Measurements from ENCODE around the gene PARS2. TPM values are rescaled to one million over a fixed set of nuclear protein-coding genes. Genes with fewer than 3 reads are reported as not detected.

PARS2 gene
- total RNA-seq, 2 donors from 2014 or later: 12.0 to 12.2 TPM

DNA sequence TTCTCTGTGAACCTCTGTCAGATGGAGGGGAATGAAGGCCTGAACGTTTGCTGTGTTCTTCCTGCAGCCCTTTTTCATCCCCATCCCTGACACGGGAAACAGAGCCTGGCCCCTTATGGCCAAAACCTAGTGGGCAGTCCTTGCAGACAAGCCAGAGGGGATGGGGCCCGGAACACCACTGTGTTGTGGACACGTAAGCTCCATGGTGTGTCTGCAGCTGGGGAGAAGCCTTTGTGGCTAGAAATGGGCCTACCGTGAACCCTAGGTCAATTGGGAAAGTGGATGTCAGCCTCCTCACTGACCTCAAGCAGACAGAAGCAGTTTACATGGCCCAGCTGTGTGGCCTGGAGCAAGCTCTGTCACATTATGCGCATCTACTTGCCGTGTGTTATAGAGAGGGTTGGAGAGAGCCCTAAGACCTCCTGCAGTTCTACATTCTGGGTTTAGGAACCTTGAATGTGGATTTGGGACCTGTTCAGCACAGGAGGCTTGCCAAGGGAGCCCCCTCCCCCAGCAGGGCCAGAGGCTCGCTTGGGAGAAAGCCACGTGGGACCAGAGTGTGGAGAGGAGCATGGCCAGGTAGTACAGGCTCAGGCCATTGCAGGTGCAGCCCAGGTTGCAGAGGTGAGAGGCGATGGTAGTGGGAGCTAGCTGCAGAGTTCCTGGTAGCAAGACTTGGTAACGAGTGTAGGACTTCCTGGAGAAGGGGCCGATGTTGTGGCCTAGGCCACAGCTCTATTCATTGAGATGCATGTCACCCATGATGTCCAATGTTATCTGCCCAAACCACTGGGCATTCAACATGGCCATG lies 20.7 kb downstream of the PARS2 start:
- H3K36me3 ChIP-seq: peaks cover 0 to 17% of the 10 kb centered on the region in 2 donors
- intact Hi-C loops (cut with DNase I): no loop called here
- no peaks in the 10 kb centered on the region for H3K27me3 ChIP-seq (replicated peaks; ENCODE audit: insufficient read depth)
- H3K4me1 ChIP-seq (replicated peaks): no peaks in the 10 kb centered on the region
- no peak for DNase-seq (ENCODE audit: low spot score)
- H3K9me3 ChIP-seq: no peaks in the 10 kb centered on the region
- H3K4me3 ChIP-seq: no peak overlapping the region
- 74% methylated on average over 12 of the region's 12 CpGs for WGBS
- H3K27ac ChIP-seq: no peak overlapping the region
- TF ChIP-seq POLR2A (IDR thresholded peaks at IDR 0.05): no peak
- TF ChIP-seq, protein P1, sequence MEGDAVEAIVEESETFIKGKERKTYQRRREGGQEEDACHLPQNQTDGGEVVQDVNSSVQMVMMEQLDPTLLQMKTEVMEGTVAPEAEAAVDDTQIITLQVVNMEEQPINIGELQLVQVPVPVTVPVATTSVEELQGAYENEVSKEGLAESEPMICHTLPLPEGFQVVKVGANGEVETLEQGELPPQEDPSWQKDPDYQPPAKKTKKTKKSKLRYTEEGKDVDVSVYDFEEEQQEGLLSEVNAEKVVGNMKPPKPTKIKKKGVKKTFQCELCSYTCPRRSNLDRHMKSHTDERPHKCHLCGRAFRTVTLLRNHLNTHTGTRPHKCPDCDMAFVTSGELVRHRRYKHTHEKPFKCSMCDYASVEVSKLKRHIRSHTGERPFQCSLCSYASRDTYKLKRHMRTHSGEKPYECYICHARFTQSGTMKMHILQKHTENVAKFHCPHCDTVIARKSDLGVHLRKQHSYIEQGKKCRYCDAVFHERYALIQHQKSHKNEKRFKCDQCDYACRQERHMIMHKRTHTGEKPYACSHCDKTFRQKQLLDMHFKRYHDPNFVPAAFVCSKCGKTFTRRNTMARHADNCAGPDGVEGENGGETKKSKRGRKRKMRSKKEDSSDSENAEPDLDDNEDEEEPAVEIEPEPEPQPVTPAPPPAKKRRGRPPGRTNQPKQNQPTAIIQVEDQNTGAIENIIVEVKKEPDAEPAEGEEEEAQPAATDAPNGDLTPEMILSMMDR (IDR thresholded peaks at IDR 0.05): no peak
- no peak for TF ChIP-seq POLR2AphosphoS5 (IDR thresholded peaks at IDR 0.05)

DNA sequence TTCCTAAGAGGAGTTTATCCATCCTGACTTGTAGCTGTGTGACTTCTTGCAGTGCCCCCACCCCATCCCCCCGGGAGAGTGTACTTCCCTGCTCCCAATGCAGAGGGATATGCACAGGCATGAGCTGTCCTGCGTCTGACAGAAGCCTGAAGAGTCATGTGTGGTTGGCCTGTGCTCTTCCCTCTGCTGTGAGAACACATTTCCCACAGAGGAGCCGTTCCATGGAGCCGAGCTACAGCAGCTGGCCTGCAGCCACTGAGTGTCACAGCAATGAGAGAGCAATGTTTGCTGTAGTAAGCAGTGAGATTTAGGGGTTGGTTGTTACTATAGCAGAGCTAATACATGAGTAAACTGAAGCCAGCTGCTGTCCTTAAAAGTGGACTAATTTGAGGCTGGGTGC lies 22.0 kb downstream of the PARS2 start:
- DNase-seq (ENCODE audit: low spot score): no peak
- 48% methylated on average over 4 of the region's 4 CpGs for WGBS
- TF ChIP-seq POLR2AphosphoS5 (IDR thresholded peaks at IDR 0.05): no peak
- no peak for TF ChIP-seq POLR2A (IDR thresholded peaks at IDR 0.05)
- TF ChIP-seq, protein P1 (IDR thresholded peaks at IDR 0.05): no peak
- peaks cover 0 to 17% of the 10 kb centered on the region in 2 donors for H3K36me3 ChIP-seq
- no peak overlapping the region for H3K4me3 ChIP-seq
- no peaks in the 10 kb centered on the region for H3K4me1 ChIP-seq (replicated peaks)
- H3K27ac ChIP-seq: no peak overlapping the region
- no peaks in the 10 kb centered on the region for H3K27me3 ChIP-seq (replicated peaks; ENCODE audit: insufficient read depth)
- intact Hi-C loops (cut with DNase I): no loop called here
- no peaks in the 10 kb centered on the region for H3K9me3 ChIP-seq

DNA sequence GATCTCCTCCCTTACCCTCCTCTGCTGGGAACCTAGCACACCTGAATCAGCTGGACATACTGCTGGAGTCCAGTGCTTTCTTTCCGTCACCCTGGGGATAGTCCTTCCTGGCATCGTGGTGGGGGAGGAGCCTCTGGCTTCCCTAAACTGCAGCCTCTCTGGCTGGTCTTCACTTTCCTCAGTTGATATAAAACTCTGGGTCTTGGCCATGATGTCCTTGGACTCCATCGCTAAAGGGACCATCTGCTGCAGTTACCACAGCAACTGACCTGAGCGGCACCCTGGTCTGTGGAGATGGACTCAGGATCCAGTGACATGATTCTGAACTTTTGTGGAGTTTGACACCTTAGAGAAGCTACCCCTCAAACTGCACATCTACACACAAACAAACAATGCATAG lies 22.8 kb downstream of the PARS2 start:
- Histone ChIP-seq H3K27ac (no peak overlapping the region), H3K27me3 (replicated peaks; ENCODE audit: insufficient read depth) (no peaks in the 10 kb centered on the region), H3K9me3 (no peaks in the 10 kb centered on the region), H3K4me1 (replicated peaks) (no peaks in the 10 kb centered on the region), H3K36me3 (peaks cover 0 to 17% of the 10 kb centered on the region in 2 donors), H3K4me3 (no peak overlapping the region)
- DNase-seq (ENCODE audit: low spot score): no peak
- WGBS: 83% methylated on average over 4 of the region's 4 CpGs
- TF ChIP-seq, protein P1 (IDR thresholded peaks at IDR 0.05): no peak
- no peak for TF ChIP-seq POLR2AphosphoS5 (IDR thresholded peaks at IDR 0.05)
- no peak for TF ChIP-seq POLR2A (IDR thresholded peaks at IDR 0.05)
- intact Hi-C loops (cut with DNase I): no loop called here

DNA sequence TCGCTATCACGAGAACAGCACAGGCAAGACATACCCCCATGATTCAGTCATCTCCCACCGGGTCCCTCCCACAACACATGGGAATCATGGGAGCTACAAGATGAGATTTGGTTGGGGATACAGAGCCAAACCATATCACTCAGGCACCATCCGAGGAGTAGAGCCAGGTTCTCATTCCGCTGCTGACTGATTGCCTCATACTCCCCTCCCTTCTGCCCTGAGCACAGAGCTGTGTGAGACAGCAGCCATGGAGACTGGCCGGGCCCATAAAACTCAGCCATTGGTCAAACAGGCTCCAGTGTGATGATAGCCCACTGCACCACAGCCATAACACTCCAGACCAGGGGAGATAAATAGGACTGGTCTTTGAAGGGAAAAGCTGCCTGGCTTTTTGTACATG lies 26.1 kb downstream of the PARS2 start:
- Histone ChIP-seq H3K4me3 (no peak overlapping the region), H3K36me3 (peaks cover 0 to 17% of the 10 kb centered on the region in 2 donors), H3K9me3 (no peaks in the 10 kb centered on the region), H3K27ac (no peak overlapping the region), H3K4me1 (replicated peaks) (no peaks in the 10 kb centered on the region), H3K27me3 (replicated peaks; ENCODE audit: insufficient read depth) (no peaks in the 10 kb centered on the region)
- TF ChIP-seq POLR2AphosphoS5 (IDR thresholded peaks at IDR 0.05) (no peak), POLR2A (IDR thresholded peaks at IDR 0.05) (no peak)
- TF ChIP-seq, protein P1 (IDR thresholded peaks at IDR 0.05): no peak
- intact Hi-C loops (cut with DNase I): no loop called here
- WGBS: 84% methylated on average over 6 of the region's 6 CpGs
- no peak for DNase-seq (ENCODE audit: low spot score)

DNA sequence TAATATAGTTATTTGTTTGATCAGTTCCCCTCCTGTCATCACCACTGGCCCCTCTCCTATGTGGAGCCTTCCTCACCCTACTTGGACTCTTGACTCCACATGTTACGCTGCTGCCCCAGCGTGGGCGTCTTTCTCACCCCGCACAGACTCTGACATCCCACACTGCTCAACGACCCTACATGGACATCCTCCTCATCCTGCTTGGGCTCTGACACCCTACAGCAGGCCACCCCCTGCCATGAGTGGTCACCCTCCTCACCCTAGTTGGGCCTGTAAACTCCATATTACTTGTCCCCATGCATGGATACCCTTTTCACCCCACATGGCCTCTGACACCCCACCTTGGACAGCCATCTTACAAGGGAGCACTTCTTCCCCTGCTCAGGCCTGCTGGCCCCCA lies 27.6 kb downstream of the PARS2 start:
- Histone ChIP-seq H3K4me3 (no peak overlapping the region), H3K36me3 (peaks cover 0 to 10% of the 10 kb centered on the region in 2 donors), H3K27me3 (replicated peaks; ENCODE audit: insufficient read depth) (no peaks in the 10 kb centered on the region), H3K4me1 (replicated peaks) (no peaks in the 10 kb centered on the region), H3K9me3 (no peaks in the 10 kb centered on the region), H3K27ac (no peak overlapping the region)
- TF ChIP-seq POLR2AphosphoS5 (IDR thresholded peaks at IDR 0.05) (no peak), POLR2A (IDR thresholded peaks at IDR 0.05) (no peak)
- TF ChIP-seq, protein P1 (IDR thresholded peaks at IDR 0.05): no peak
- intact Hi-C loops (cut with DNase I): no loop called here
- DNase-seq (ENCODE audit: low spot score): no peak
- WGBS: 95% methylated on average over 5 of the region's 5 CpGs

Data from prostate gland (tissue), 2 donors.